ENCODE measurements around the gene FXYD6. TPM values are rescaled to one million over a fixed set of nuclear protein-coding genes. Genes with fewer than 3 reads are reported as not detected.

Gene FXYD6
- polyA plus RNA-seq, 1 of the 3 experiments (the other 2 are of a cell fraction), result 1.4 TPM

- H3K36me3 ChIP-seq (replicated peaks in 1 of 2; ENCODE audit: control insufficient read depth in 1 of 2, insufficient read depth in 2 of 2, low read length in 1 of 2), result no peaks in the 10 kb centered on the region
- ChIA-PET POLR2A (no interaction called here), CTCF (interaction anchor here (0.9 to 2.0 kb wide), 3 partner anchors 26 to 58 kb away, joined by 3 to 10 read pairs (median 3); no protein-coding TSS in a partner anchor)
These were observed 25.1 kb upstream of the FXYD6 start for GRCh38 chr11:117901601-117902000.

More at GRCh38 chr11:117901601-117902000, 25.1 kb upstream of the FXYD6 start:
- Histone ChIP-seq H3K27me3 (ENCODE audit: insufficient read depth) (peaks cover 16% of the 10 kb centered on the region; the same call in 1 of the 2 replicates), H2AFZ (ENCODE audit: low read depth) (no peak overlapping the region), H3K9me3 (no peaks in the 10 kb centered on the region), H4K20me1 (ENCODE audit: insufficient read depth) (no peaks in the 10 kb centered on the region), H3K79me2 (ENCODE audit: insufficient read depth) (no peaks in the 10 kb centered on the region), H3K4me1 (ENCODE audit: control insufficient read depth in 1 of 2, insufficient read depth in 2 of 2, low read depth in 1 of 2, low read length in 1 of 2) (no peaks in the 10 kb centered on the region; a peak in 1 of 4 replicates), H3K27ac (ENCODE audit: low read depth in 2 of 2, low read length in 1 of 2) (no peak overlapping the region), H3K9ac (no peak overlapping the region), H3K4me2 (no peak overlapping the region), H3F3A (replicated peaks; ENCODE audit: insufficient read depth) (no peaks in the 10 kb centered on the region), H3K9me2 (no peaks in the 10 kb centered on the region), H3K4me3 (ENCODE audit: low read depth in 2 of 2, low read length in 1 of 2) (no peak overlapping the region)
- no peak for DNase-seq
- 66% methylated on average over 7 of the region's 9 CpGs for WGBS (ENCODE audit: low lambda C conversion rate)
- TF ChIP-seq EP300 (IDR thresholded peaks at IDR 0.05; ENCODE audit: borderline replicate concordance in 1 of 2, low read depth in 1 of 2, low read length in 1 of 2) (no peak), GABPA (IDR thresholded peaks at IDR 0.05; ENCODE audit: low read depth) (no peak), GATA2 (CRISPR knock-in tag; IDR thresholded peaks at IDR 0.05) (no peak), FOSL2 (IDR thresholded peaks at IDR 0.05; ENCODE audit: borderline replicate concordance, low read depth) (no peak), ELF1 (IDR thresholded peaks at IDR 0.05) (no peak), FOXJ3 (CRISPR knock-in tag; IDR thresholded peaks at IDR 0.05) (no peak), POLR2AphosphoS5 (IDR thresholded peaks at IDR 0.05; ENCODE audit: low read depth, low read length) (no peak), ZBTB33 (IDR thresholded peaks at IDR 0.05; ENCODE audit: borderline replicate concordance, low read depth) (no peak), FOXM1 (IDR thresholded peaks at IDR 0.05; ENCODE audit: low read depth) (no peak), RAD21 (IDR thresholded peaks at IDR 0.05; ENCODE audit: low read length) (no peak), YY1 (IDR thresholded peaks at IDR 0.05; ENCODE audit: low read depth) (no peak), NFIC (IDR thresholded peaks at IDR 0.05; ENCODE audit: borderline replicate concordance) (no peak), REST (IDR thresholded peaks at IDR 0.05; ENCODE audit: low read depth, low read length) (no peak), CHD2 (IDR thresholded peaks at IDR 0.05; ENCODE audit: low read length, partially characterized antibody) (no peak), TEAD4 (IDR thresholded peaks at IDR 0.05; ENCODE audit: borderline replicate concordance, insufficient read depth) (no peak), USF2 (IDR thresholded peaks at IDR 0.05; ENCODE audit: borderline replicate concordance, low read depth, low read length) (no peak)
